ENCODE results near the gene SMAD1.
A peak's percentile ranks its signal among the peaks of the same experiment; 100 is the strongest.
"Not testable (repeated sequence)": the region's sequence is repeated elsewhere in the genome, so short reads cannot be mapped to it uniquely, and the experiment has no call there.

Gene SMAD1

GRCh38 chr4:145527773-145528172 is 46.1 kb downstream of the SMAD1 start:
- DNase-seq (ENCODE audit: low read depth, low spot score) = no peak

- DNase-seq (ENCODE audit: low read depth, low spot score) = no peak
Measured at GRCh38 chr4:145528601-145529000, 46.9 kb downstream of the SMAD1 start.

DNA sequence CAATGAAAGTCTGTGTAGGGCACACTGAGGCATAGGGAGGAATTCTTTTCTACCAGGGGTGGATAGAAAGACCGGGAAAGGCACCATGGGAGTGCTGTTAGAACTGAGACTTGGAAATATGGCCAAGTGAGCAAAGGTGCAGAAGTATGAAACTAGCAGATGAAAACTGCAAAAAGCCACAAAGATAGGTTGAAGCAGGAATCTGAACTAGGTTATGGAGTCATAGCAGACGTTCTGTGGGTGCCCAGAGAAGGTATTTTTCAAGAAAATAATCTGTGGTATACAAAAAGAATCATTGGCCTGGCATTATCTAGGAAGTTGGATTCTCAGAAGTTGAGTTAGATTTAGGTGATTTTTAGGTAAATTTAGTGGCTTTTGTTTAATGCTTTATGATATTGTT is 48.5 kb downstream of the SMAD1 start:
- no peak for DNase-seq (ENCODE audit: low read depth, low spot score)

GRCh38 chr4:145530662-145531061 is 49.0 kb downstream of the SMAD1 start:
- DNase-seq (ENCODE audit: low read depth, low spot score) = no peak

- DNase-seq (ENCODE audit: low read depth, low spot score) = no peak
Measured at GRCh38 chr4:145531223-145531622, 49.6 kb downstream of the SMAD1 start.

- no peak for DNase-seq (ENCODE audit: low read depth, low spot score)
Measured at GRCh38 chr4:145531859-145532258, 50.2 kb downstream of the SMAD1 start.

- no peak for DNase-seq (ENCODE audit: low read depth, low spot score)
Measured at GRCh38 chr4:145533001-145533400, 51.3 kb downstream of the SMAD1 start.

DNA sequence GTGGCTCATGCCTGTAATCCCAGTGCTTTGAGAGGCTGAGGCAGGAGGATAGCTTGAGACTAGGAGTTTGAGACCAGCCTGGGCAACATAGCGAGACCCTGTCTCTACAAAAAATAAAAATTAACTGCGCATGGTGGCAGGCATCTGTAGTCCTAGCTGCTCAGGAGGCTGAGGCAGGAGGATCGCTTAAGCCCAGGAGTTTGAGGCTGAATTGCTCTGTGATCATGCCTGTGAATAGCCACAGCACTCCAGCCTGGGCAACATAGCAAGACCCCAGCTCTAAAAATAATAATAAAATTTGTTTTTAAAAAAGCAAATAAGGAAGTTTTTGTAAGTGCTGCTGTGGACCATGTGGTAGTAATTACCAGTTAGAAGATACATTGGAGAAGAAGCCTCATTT is 51.8 kb downstream of the SMAD1 start:
- not testable (repeated sequence) for DNase-seq (ENCODE audit: low read depth, low spot score)

DNA sequence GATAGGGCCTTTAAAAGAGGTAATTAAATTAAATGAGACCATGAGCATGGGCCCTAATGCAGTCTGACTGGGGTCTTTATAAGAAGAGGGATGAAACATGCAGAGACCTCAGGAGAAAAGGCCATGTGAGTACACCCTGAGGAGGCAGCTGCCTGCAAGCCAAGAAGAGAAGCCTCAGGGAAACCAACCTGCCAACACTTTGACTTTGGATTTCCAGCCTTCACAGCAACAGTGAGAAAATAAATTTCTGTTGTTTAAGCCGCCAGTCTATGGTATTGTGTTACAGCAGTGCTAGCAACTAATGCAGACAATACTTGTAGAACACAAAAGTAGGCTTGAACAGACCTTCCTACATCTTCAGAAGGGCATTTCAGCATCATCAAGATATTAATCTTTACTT is 52.3 kb downstream of the SMAD1 start:
- no peak for DNase-seq (ENCODE audit: low read depth, low spot score)

- DNase-seq (ENCODE audit: low read depth, low spot score) = no peak
Measured at GRCh38 chr4:145535202-145535601, 53.5 kb downstream of the SMAD1 start.

DNA sequence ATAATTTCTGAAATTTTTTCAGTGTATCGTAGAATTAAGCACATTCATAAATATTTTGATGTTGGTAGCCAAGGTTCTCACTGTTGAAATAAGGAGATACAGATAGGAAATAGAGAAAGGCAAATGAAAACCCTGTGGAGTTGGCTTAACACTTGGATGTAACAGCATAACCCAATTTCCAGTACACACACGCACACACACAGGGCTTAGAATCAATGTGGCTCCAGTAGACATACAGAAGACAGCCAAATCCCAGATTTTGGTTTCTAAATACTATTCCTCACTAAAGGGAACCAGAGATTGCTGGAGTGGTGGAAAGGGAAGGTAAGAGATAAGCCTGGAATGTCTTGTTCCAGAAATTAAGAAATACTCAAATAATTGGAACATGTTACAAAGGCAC is 54.4 kb downstream of the SMAD1 start:
- DNase-seq (ENCODE audit: low read depth, low spot score) = no peak

DNA sequence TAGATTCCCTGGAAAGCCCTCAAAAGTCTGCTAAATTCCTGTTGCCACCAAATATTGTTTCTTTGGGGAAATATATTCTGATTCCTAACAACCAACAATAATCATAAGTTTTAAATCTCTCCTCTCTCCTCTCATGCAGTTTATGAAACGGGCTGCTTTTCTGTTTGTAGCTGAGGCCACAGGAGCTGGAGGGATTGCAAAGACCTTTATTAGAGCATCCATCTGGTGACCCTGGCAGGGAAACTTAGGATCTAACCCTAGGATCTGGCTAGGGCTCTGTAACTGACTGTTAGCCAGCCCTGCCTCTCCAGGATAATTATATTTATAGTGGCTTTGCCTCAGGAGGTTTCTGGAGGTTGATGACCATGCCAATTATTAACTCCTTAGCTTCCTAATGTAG is 56.9 kb downstream of the SMAD1 start:
- DNase-seq (ENCODE audit: low read depth, low spot score) = no peak

- DNase-seq (ENCODE audit: low read depth, low spot score) = no peak
Measured at GRCh38 chr4:145539671-145540070, 58.0 kb downstream of the SMAD1 start.

DNA sequence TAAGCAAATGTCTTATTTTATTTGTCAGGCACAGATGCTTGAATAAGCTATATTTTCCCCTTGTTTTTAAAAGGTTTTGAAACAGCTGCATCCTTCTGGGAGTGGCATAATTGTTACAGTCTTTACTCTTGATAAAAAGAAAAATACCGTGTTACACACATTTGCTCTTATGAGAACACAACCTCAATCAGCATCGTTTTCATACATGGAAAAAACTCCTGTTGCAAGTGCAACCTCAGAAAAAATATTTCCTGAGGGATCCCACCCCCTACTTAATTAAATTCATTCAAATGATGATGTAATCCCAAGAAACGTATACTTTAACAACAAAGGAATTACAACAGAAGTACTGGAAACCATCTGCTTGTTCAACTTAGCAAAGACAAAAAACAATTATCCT is 58.6 kb downstream of the SMAD1 start:
- DNase-seq (ENCODE audit: low read depth, low spot score) = no peak

GRCh38 chr4:145541346-145541745 is 59.7 kb downstream of the SMAD1 start:
- peak; percentile 42 for DNase-seq (ENCODE audit: low read depth, low spot score)

GRCh38 chr4:145545031-145545430 is 63.4 kb downstream of the SMAD1 start:
- DNase-seq (ENCODE audit: low read depth, low spot score) = no peak

GRCh38 chr4:145545538-145546174 is 64.0 kb downstream of the SMAD1 start:
- DNase-seq (ENCODE audit: low read depth, low spot score) = peak; percentile 79

- no peak for DNase-seq (ENCODE audit: low read depth, low spot score)
Measured at GRCh38 chr4:145546175-145546915, 64.7 kb downstream of the SMAD1 start.

- no peak for DNase-seq (ENCODE audit: low read depth, low spot score)
Measured at GRCh38 chr4:145551660-145552059, 70.0 kb downstream of the SMAD1 start.

GRCh38 chr4:145552181-145552822 is 70.6 kb downstream of the SMAD1 start:
- no peak for DNase-seq (ENCODE audit: low read depth, low spot score)

DNA sequence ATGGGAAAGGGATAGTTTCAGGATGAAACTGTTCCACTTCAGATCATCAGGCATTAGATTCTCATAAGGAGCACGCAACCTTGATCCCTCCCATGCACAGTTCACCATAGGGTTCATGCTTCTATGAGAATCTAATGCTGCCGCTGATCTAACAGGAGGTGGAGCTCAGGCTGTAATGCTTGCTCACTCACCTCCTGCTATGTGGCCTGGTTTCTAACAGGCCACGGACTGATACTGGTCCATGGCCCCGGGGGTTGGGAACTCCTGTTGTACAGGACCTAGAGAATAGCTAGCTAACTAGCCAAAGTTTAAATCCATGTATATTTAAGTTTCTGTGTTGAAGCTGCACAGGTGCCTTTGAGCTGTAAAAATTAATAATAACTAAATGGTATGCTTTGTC is 71.7 kb downstream of the SMAD1 start:
- no peak for DNase-seq (ENCODE audit: low read depth, low spot score)

DNA sequence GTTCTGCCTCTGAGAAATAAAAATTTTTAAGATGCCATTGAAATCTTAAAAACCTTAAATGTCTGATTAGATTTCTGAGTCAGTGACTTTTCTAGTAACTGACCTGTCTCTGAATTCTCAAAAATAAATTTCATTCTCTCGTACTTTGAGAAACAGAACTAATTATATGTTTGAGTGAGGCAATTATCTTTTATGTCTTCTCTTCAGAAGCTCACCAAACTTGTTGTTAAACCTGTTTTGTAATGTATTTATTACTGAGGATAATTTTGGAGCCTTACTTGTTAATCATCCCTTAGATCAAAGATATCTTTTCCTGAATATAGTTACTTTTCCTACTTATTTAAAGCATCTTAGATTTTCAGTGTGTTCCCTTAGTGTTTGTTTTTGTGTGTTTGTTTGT is 73.0 kb downstream of the SMAD1 start:
- DNase-seq (ENCODE audit: low read depth, low spot score) = no peak

DNA sequence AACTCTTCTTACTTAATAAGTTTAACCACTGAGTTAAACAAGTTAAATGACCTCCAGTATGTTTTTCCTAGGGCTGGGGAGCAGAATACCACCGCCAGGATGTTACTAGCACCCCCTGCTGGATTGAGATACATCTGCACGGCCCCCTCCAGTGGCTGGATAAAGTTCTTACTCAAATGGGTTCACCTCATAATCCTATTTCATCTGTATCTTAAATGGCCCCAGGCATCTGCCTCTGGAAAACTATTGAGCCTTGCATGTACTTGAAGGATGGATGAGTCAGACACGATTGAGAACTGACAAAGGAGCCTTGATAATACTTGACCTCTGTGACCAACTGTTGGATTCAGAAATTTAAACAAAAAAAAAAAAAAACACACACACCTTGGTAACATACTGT is 76.1 kb downstream of the SMAD1 start:
- DNase-seq (ENCODE audit: low read depth, low spot score) = peak; percentile 36
